ENCODE data around the gene GANC. TPM values are rescaled to one million over a fixed set of nuclear protein-coding genes. Genes with fewer than 3 reads are reported as not detected.
A peak's percentile ranks its signal among the peaks of the same experiment; 100 is the strongest.

The GANC gene
- total and polyA plus RNA-seq, 9 of the 15 experiments (the other 6 are each of a cell fraction or from before 2014, with no cell fraction given), result 10.9 to 19.0 (median 14.5) TPM

GRCh38 chr15:42279234-42279723, 6.3 kb downstream of the GANC start (continued):
- TF ChIP-seq KLF6 (CRISPR knock-in tag; IDR thresholded peaks at IDR 0.05; ENCODE audit: borderline replicate concordance), result no peak
- TF ChIP-seq TBP (optimal IDR thresholded peaks at IDR 0.05; ENCODE audit: low read depth, low read length), result peak; percentile 39
- TF ChIP-seq YY1 (IDR thresholded peaks at IDR 0.05; ENCODE audit: borderline replicate concordance in 1 of 3, control insufficient read depth in 1 of 3, extremely low read depth in 1 of 3, insufficient read depth in 3 of 3, insufficient read length in 1 of 3, insufficient replicate concordance in 2 of 3, low read depth in 1 of 3, low read length in 2 of 3), result no peak
- TF ChIP-seq MBD2 (IDR thresholded peaks at IDR 0.05; ENCODE audit: borderline replicate concordance, low read depth), result no peak; the same call in 1 of the 2 replicates
- no peak for TF ChIP-seq DMBX1 (CRISPR knock-in tag; IDR thresholded peaks at IDR 0.05; ENCODE audit: borderline replicate concordance)
- no peak for TF ChIP-seq BCL6 (CRISPR knock-in tag; IDR thresholded peaks at IDR 0.05)
- peak; percentile 91 for TF ChIP-seq ZNF592 (IDR thresholded peaks at IDR 0.05)
- no peak for TF ChIP-seq ZNF354B (CRISPR knock-in tag; IDR thresholded peaks at IDR 0.05)
- TF ChIP-seq GABPB2 (CRISPR knock-in tag; conservative IDR thresholded peaks at IDR 0.05), result no peak
- TF ChIP-seq ZNF41 (CRISPR knock-in tag; conservative IDR thresholded peaks at IDR 0.05), result no peak
- no peak for TF ChIP-seq HMG20A (CRISPR knock-in tag; conservative IDR thresholded peaks at IDR 0.05)
- TF ChIP-seq RBM15 (IDR thresholded peaks at IDR 0.05; ENCODE audit: insufficient read depth, low read length), result no peak
- no peak for TF ChIP-seq KAT7 (CRISPR knock-in tag; IDR thresholded peaks at IDR 0.05; ENCODE audit: borderline replicate concordance)
- TF ChIP-seq STAT6 (CRISPR knock-in tag; IDR thresholded peaks at IDR 0.05), result no peak
- no peak for TF ChIP-seq GTF2A2 (tag; IDR thresholded peaks at IDR 0.05)
- no peak for TF ChIP-seq SNRNP70 (optimal IDR thresholded peaks at IDR 0.05; ENCODE audit: low read depth, low read length)
- TF ChIP-seq HLTF (IDR thresholded peaks at IDR 0.05), result no peak
- no peak for TF ChIP-seq NR3C1 (CRISPR knock-in tag; IDR thresholded peaks at IDR 0.05)
- TF ChIP-seq, protein P1, sequence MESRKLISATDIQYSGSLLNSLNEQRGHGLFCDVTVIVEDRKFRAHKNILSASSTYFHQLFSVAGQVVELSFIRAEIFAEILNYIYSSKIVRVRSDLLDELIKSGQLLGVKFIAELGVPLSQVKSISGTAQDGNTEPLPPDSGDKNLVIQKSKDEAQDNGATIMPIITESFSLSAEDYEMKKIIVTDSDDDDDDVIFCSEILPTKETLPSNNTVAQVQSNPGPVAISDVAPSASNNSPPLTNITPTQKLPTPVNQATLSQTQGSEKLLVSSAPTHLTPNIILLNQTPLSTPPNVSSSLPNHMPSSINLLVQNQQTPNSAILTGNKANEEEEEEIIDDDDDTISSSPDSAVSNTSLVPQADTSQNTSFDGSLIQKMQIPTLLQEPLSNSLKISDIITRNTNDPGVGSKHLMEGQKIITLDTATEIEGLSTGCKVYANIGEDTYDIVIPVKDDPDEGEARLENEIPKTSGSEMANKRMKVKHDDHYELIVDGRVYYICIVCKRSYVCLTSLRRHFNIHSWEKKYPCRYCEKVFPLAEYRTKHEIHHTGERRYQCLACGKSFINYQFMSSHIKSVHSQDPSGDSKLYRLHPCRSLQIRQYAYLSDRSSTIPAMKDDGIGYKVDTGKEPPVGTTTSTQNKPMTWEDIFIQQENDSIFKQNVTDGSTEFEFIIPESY (CRISPR knock-in tag; IDR thresholded peaks at IDR 0.05), result no peak
